ENCODE measurements around the gene PRDM15. TPM values are rescaled to one million over a fixed set of nuclear protein-coding genes. Genes with fewer than 3 reads are reported as not detected.

PRDM15 gene
- polyA plus RNA-seq, 4 donors, result 3.6 to 5.1 (median 4.3) TPM

- 65 to 74% (median 72%) methylated on average over 13 of the region's 13 CpGs for WGBS, 3 donors
- Histone ChIP-seq H3K4me1 (ENCODE audit: control insufficient read depth in 3 of 3, insufficient read depth in 2 of 3, low read depth in 1 of 3, low read length in 2 of 3) (peaks cover 0 to 38% (median 2%) of the 10 kb centered on the region in 3 donors), H3K4me3 (ENCODE audit: low read depth in 1 of 3, low read length in 3 of 3) (no peak overlapping the region), H3K36me3 (ENCODE audit: control insufficient read depth in 3 of 3, insufficient read depth in 2 of 3, low read depth in 1 of 3, low read length in 3 of 3) (peaks cover 2 to 94% (median 20%) of the 10 kb centered on the region in 3 donors), H3K9me3 (ENCODE audit: control insufficient read depth in 2 of 2, insufficient read depth in 1 of 2, low read depth in 1 of 2, low read length in 1 of 2) (no peaks in the 10 kb centered on the region), H3K27me3 (ENCODE audit: control insufficient read depth in 3 of 3, insufficient read depth in 3 of 3, low read length in 3 of 3) (peaks cover 0 to 3% (median 0%) of the 10 kb centered on the region in 3 donors), H3K27ac (ENCODE audit: low read depth in 1 of 3, low read length in 2 of 3) (peak overlapping the region in 1 of 3 donors; percentile 29)
- DNase-seq (no peak), FAIRE-seq (no peak)
These were observed 126.9 kb downstream of the PRDM15 start for GRCh38 chr21:41752231-41752681.

- WGBS, 3 donors, result 17 to 53% (median 22%) methylated on average over 12 of the region's 12 CpGs
- Histone ChIP-seq H3K27me3 (ENCODE audit: control insufficient read depth in 3 of 3, insufficient read depth in 3 of 3, low read length in 3 of 3) (peaks cover 0 to 3% (median 0%) of the 10 kb centered on the region in 3 donors), H3K9me3 (ENCODE audit: control insufficient read depth in 2 of 2, insufficient read depth in 1 of 2, low read depth in 1 of 2, low read length in 1 of 2) (no peaks in the 10 kb centered on the region), H3K4me3 (ENCODE audit: low read depth in 1 of 3, low read length in 3 of 3) (no peak overlapping the region), H3K36me3 (ENCODE audit: control insufficient read depth in 3 of 3, insufficient read depth in 2 of 3, low read depth in 1 of 3, low read length in 3 of 3) (peaks cover 2 to 96% (median 22%) of the 10 kb centered on the region in 3 donors), H3K4me1 (ENCODE audit: control insufficient read depth in 3 of 3, insufficient read depth in 2 of 3, low read depth in 1 of 3, low read length in 2 of 3) (peaks cover 0 to 38% (median 2%) of the 10 kb centered on the region in 3 donors), H3K27ac (ENCODE audit: low read depth in 1 of 3, low read length in 2 of 3) (peak overlapping the region in 1 of 3 donors; percentile 29)
- FAIRE-seq, result no peak
- DNase-seq, result peak; percentile 64 to 82
These were observed 127.5 kb downstream of the PRDM15 start for GRCh38 chr21:41751611-41752011.

- peaks cover 2 to 96% (median 22%) of the 10 kb centered on the region in 3 donors for H3K36me3 ChIP-seq (ENCODE audit: control insufficient read depth in 3 of 3, insufficient read depth in 2 of 3, low read depth in 1 of 3, low read length in 3 of 3)
- WGBS, 3 donors, result 85 to 89% (median 88%) methylated on average over 16 of the region's 16 CpGs
- no peak overlapping the region for H3K4me3 ChIP-seq (ENCODE audit: low read depth in 1 of 3, low read length in 3 of 3)
- peaks cover 0 to 38% (median 2%) of the 10 kb centered on the region in 3 donors for H3K4me1 ChIP-seq (ENCODE audit: control insufficient read depth in 3 of 3, insufficient read depth in 2 of 3, low read depth in 1 of 3, low read length in 2 of 3)
- no peak overlapping the region for H3K27ac ChIP-seq (ENCODE audit: low read depth in 1 of 3, low read length in 2 of 3)
- peaks cover 0 to 3% (median 0%) of the 10 kb centered on the region in 3 donors for H3K27me3 ChIP-seq (ENCODE audit: control insufficient read depth in 3 of 3, insufficient read depth in 3 of 3, low read length in 3 of 3)
- H3K9me3 ChIP-seq (ENCODE audit: control insufficient read depth in 2 of 2, insufficient read depth in 1 of 2, low read depth in 1 of 2, low read length in 1 of 2), result no peaks in the 10 kb centered on the region
- DNase-seq (no peak), FAIRE-seq (no peak)
These were observed 128.5 kb downstream of the PRDM15 start for GRCh38 chr21:41750532-41751151.

- H3K27ac ChIP-seq (ENCODE audit: low read depth in 1 of 3, low read length in 2 of 3), result peak overlapping the region in 1 of 3 donors; percentile 16
- peaks cover 2 to 96% (median 22%) of the 10 kb centered on the region in 3 donors for H3K36me3 ChIP-seq (ENCODE audit: control insufficient read depth in 3 of 3, insufficient read depth in 2 of 3, low read depth in 1 of 3, low read length in 3 of 3)
- peaks cover 0 to 38% (median 2%) of the 10 kb centered on the region in 3 donors for H3K4me1 ChIP-seq (ENCODE audit: control insufficient read depth in 3 of 3, insufficient read depth in 2 of 3, low read depth in 1 of 3, low read length in 2 of 3)
- DNase-seq (no peak), FAIRE-seq (no peak)
- 82 to 91% (median 90%) methylated on average over 7 of the region's 7 CpGs for WGBS, 3 donors
- H3K27me3 ChIP-seq (ENCODE audit: control insufficient read depth in 3 of 3, insufficient read depth in 3 of 3, low read length in 3 of 3), result peaks cover 0 to 3% (median 0%) of the 10 kb centered on the region in 3 donors
- no peaks in the 10 kb centered on the region for H3K9me3 ChIP-seq (ENCODE audit: control insufficient read depth in 2 of 2, insufficient read depth in 1 of 2, low read depth in 1 of 2, low read length in 1 of 2)
- no peak overlapping the region for H3K4me3 ChIP-seq (ENCODE audit: low read depth in 1 of 3, low read length in 3 of 3)
These were observed 129.1 kb downstream of the PRDM15 start for GRCh38 chr21:41750051-41750450.

GRCh38 chr21:41749286-41749685, 129.9 kb downstream of the PRDM15 start:
- no peak for FAIRE-seq

More at GRCh38 chr21:41749286-41749685, 129.9 kb downstream of the PRDM15 start:
- no peak for DNase-seq
- Histone ChIP-seq H3K27me3 (ENCODE audit: control insufficient read depth in 3 of 3, insufficient read depth in 3 of 3, low read length in 3 of 3) (peaks cover 0 to 3% (median 0%) of the 10 kb centered on the region in 3 donors), H3K4me3 (ENCODE audit: low read depth in 1 of 3, low read length in 3 of 3) (no peak overlapping the region), H3K36me3 (ENCODE audit: control insufficient read depth in 3 of 3, insufficient read depth in 2 of 3, low read depth in 1 of 3, low read length in 3 of 3) (peaks cover 1 to 96% (median 16%) of the 10 kb centered on the region in 3 donors), H3K9me3 (ENCODE audit: control insufficient read depth in 2 of 2, insufficient read depth in 1 of 2, low read depth in 1 of 2, low read length in 1 of 2) (no peaks in the 10 kb centered on the region), H3K27ac (ENCODE audit: low read depth in 1 of 3, low read length in 2 of 3) (no peak overlapping the region), H3K4me1 (ENCODE audit: control insufficient read depth in 3 of 3, insufficient read depth in 2 of 3, low read depth in 1 of 3, low read length in 2 of 3) (peaks cover 0 to 34% (median 2%) of the 10 kb centered on the region in 3 donors)
- WGBS, 3 donors, result 94 to 95% (median 94%) methylated on average over 10 of the region's 10 CpGs

Other genes starting within 250 kb of the PRDM15 start
- gene RIPK4, start 112.3 kb downstream of the PRDM15 start, polyA plus RNA-seq, result 10 to 100 TPM in 3 of 4 donors, 1 to 10 TPM in 1; 9.7 to 28.4 (median 20.5) TPM
- 10 to 100 TPM in 2 of 4 donors, 1 to 10 TPM in 2; 2.2 to 11.1 (median 6.7) TPM for gene C2CD2, start 74.7 kb upstream of the PRDM15 start, polyA plus RNA-seq
- 10 to 100 TPM in 1 of 4 donors, 1 to 10 TPM in 3; 1.4 to 11.0 (median 2.4) TPM for gene ZBTB21, start 131.0 kb upstream of the PRDM15 start, polyA plus RNA-seq
- gene UMODL1, start 192.0 kb upstream of the PRDM15 start, polyA plus RNA-seq, result under 1 TPM in 3 of 4 donors, not detected in 1; 0.43 to 0.67 (median 0.44) TPM

All from small intestine (tissue), 7 donors.